ENCODE measurements around the gene KRTAP13-1. TPM values are rescaled to one million over a fixed set of nuclear protein-coding genes. Genes with fewer than 3 reads are reported as not detected.

KRTAP13-1 gene
- total and polyA plus RNA-seq, 2 of the 8 experiments (the other 6 are each of a cell fraction or from before 2014, with no cell fraction given) = not detected

- Histone ChIP-seq H3K23me2 (ENCODE audit: low read depth, low read length) (no peaks in the 10 kb centered on the region), H2BK20ac (ENCODE audit: low read length) (no peak overlapping the region), H3K4me1 (replicated peaks in 1 of 4; ENCODE audit: control insufficient read depth in 3 of 4, insufficient read depth in 4 of 4, low read length in 3 of 4) (no peaks in the 10 kb centered on the region; a peak in 3 of 7 replicates), H4K20me1 (replicated peaks in 1 of 2; ENCODE audit: control insufficient read depth in 1 of 2, insufficient read depth in 2 of 2, low read length in 2 of 2) (no peaks in the 10 kb centered on the region), H4K5ac (ENCODE audit: insufficient read length, low read depth, low read length) (no peak overlapping the region), H3K27ac (ENCODE audit: low read depth, low read length) (no peak overlapping the region), H2BK5ac (ENCODE audit: low read depth, low read length) (no peak overlapping the region), H3K14ac (ENCODE audit: insufficient read length) (no peak overlapping the region), H3K56ac (replicated peaks; ENCODE audit: insufficient read length, low read depth, low read length) (no peak overlapping the region), H4K91ac (replicated peaks; ENCODE audit: insufficient read length, low read length) (no peak overlapping the region), H3K79me2 (ENCODE audit: control insufficient read depth in 1 of 2, insufficient read depth in 2 of 2, low read length in 2 of 2) (no peaks in the 10 kb centered on the region), H4K8ac (ENCODE audit: extremely low read depth, insufficient read depth, low read length) (no peak overlapping the region), H3K27me3 (replicated peaks in 1 of 4; ENCODE audit: control insufficient read depth in 3 of 4, extremely low read depth in 1 of 4, insufficient read depth in 3 of 4, low read length in 3 of 4) (no peaks in the 10 kb centered on the region), H3K4me2 (ENCODE audit: insufficient read depth in 1 of 2, low read depth in 2 of 2, low read length in 2 of 2) (no peak overlapping the region; a peak in 1 of 4 replicates), H3K23ac (ENCODE audit: insufficient read length) (no peak overlapping the region), H3K79me1 (ENCODE audit: low read depth, low read length) (no peaks in the 10 kb centered on the region), H3K36me3 (ENCODE audit: control insufficient read depth in 2 of 4, insufficient read depth in 4 of 4, low read length in 3 of 4) (no peaks in the 10 kb centered on the region), H2BK15ac (ENCODE audit: low read length) (no peak overlapping the region), H3K4me3 (ENCODE audit: extremely low read depth in 1 of 4, insufficient read depth in 2 of 4, low read depth in 3 of 4, low read length in 4 of 4) (no peak overlapping the region), H3K18ac (ENCODE audit: extremely low read depth, low read length) (no peak overlapping the region), H2AFZ (ENCODE audit: low read length) (no peak overlapping the region), H2BK12ac (ENCODE audit: low read depth, low read length) (no peak overlapping the region), H3K4ac (replicated peaks; ENCODE audit: insufficient read length, low read depth, low read length) (no peak overlapping the region), H3K9ac (replicated peaks in 1 of 4; ENCODE audit: extremely low read depth in 1 of 4, low read depth in 3 of 4, low read length in 3 of 4) (no peak overlapping the region), H3K9me3 (ENCODE audit: insufficient read depth in 2 of 2, low read depth in 1 of 2, low read length in 1 of 2) (no peaks in the 10 kb centered on the region), H2AK5ac (ENCODE audit: low read depth, low read length) (no peak overlapping the region), H2BK120ac (replicated peaks; ENCODE audit: low read depth, low read length) (no peak overlapping the region)
- CTCF ChIA-PET (ENCODE audit: partially characterized antibody) = interaction anchor here (0.6 to 3.7 kb wide), 11 partner anchors 10 to 733 kb away, joined by 3 to 20 read pairs (median 5); partner anchors contain the start of genes KRTAP13-4 and KRTAP25-1
- TF ChIP-seq POLR2AphosphoS5 (IDR thresholded peaks at IDR 0.05; ENCODE audit: low read depth, low read length) = no peak
- no peak for TF ChIP-seq EP300 (IDR thresholded peaks at IDR 0.05; ENCODE audit: borderline replicate concordance in 1 of 2, low read depth in 2 of 2, low read length in 2 of 2)
- TF ChIP-seq CHD1 (IDR thresholded peaks at IDR 0.05; ENCODE audit: low read depth, low read length) = no peak
- no peak for FAIRE-seq
- DNase-seq (ENCODE audit: low read depth in 1 of 2, low spot score in 2 of 2) = no peak
- POLR2A ChIA-PET (ENCODE audit: partially characterized antibody) = no interaction called here
These were observed 47.4 kb downstream of the KRTAP13-1 start for GRCh38 chr21:30443226-30443625.
